CD4-positive, alpha-beta T cell treated with Interferon gamma for 1 hour (primary cell): ENCODE measurements around the gene CCSER1.
"Not testable (repeated sequence)": the region's sequence is repeated elsewhere in the genome, so short reads cannot be mapped to it uniquely, and the experiment has no call there.

Source experiments
- DNase-seq: peaks from one replicate; pipeline ENCODE4 v3.0.0-alpha.2; 2020

Gene CCSER1

GRCh38 chr4:90730752-90731151, 603.6 kb downstream of the CCSER1 start:
- DNase-seq: no peak

- no peak for DNase-seq
Measured at GRCh38 chr4:90733211-90733610, 606.0 kb downstream of the CCSER1 start.

DNA sequence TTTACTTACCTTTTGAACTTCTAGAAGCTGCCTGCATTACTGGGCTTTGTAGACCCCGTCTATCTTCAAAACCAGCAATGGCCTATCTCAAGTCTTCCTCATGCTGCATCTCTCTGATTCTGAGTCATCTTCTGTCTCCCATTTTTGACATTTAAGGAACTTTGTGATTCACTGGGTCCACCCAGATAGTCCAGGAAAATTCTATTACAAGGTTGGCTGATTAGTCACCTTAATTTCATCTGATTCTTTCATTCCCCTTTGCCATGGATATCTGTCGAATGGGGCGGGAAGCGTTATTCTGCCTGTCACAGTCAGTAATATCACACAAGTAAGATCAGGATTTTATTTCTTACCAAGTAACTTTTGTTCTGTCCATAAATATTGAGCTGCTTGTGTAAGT, 618.0 kb downstream of the CCSER1 start:
- no peak for DNase-seq

- DNase-seq: no peak
Measured at GRCh38 chr4:90753068-90753467, 625.9 kb downstream of the CCSER1 start.

GRCh38 chr4:90757534-90758060, 630.4 kb downstream of the CCSER1 start:
- DNase-seq: no peak

DNA sequence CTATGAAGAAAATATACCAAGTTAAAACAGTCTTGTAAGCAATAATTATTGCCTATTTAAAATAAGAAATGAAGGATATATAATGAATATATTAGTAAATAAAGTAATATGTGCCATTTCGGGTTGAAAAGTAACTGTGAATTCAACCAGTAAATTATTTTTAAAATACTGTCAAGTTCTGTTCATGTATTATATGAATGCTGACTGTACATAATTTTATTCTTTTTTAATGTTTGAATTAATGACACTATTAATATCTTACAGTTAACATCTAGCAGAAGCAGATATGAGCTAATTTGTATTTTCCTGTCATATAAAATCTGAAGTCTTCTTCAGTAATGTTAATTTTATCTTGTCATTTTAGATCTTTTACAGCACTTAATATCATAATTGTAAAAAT, 632.9 kb downstream of the CCSER1 start:
- no peak for DNase-seq

DNA sequence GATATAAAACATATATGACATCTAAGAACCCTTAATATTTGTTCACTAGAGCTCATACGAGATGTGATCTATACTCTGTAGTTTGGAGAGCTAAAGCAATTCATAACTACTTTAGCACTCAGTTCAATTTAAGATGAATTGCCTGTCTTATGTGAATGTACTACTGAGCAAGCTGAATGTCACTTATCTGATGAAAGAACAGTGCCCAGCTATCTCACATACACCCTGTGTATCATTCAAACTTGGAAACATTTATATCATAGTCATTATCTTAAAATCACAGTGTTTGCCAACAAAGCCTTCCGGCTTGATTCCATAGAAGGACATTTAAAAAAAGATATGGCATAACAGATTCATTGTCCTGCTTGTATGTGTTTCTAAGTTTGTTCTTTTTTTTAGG, 639.6 kb downstream of the CCSER1 start:
- no peak for DNase-seq

- DNase-seq: no peak
Measured at GRCh38 chr4:90769251-90769650, 642.1 kb downstream of the CCSER1 start.

DNA sequence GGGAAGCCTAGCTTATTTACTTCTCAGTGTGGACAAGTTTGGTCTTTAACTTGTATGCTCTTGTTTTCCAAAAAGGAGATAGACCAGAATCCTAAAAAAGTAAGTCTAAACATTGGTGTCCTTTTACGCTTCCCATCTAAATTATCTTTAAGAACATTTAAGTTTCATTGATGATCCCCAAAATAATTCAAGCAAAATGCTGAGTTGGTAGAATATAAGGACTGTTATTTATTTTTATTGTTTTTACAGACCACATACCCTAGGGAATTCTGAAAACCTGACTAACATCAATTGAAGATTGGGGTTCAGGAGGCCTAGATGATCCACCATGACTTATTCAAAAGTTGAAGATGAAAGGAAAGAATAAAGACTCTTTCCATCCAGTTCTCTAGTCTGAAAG, 653.0 kb downstream of the CCSER1 start:
- DNase-seq: no peak

DNA sequence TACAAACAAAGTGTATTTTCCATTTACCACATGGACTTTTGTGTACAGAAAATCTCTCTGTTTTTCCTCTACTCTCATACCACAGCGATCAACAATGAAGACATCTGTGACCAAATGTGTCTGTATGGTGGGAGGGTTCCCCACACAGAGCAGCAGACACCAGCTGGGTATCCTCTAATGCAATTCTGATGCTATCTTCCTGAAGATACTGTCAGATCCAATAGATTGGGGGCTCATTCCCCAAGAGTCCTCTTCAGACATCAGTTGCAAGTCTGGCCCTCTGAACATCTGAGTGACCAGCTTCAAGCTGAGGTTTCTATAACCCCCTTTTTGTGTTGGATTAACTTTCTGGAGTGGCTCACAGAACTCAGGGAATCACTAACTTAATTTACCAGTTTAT, 659.4 kb downstream of the CCSER1 start:
- no peak for DNase-seq

- DNase-seq: no peak
Measured at GRCh38 chr4:90792696-90793095, 665.5 kb downstream of the CCSER1 start.

DNA sequence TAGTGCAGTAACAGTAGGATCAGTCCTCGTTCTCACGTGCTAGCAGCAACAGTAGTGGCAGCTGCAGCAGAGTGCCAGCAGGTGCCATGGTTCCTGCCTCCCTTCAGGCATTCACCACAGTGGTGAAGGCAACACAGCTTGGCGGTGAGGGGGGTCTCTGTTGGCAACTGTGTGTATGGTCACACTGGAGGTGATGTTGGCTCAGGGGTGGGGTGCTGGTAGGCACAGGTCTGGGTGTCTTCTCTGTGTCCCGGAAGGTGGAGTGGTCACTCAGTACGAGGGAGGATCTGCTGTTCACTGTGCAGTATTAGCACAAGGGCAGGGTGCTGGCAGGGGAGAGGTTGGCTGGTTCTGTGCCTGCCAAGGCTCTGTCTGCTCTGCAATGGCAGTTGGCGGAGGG, 671.8 kb downstream of the CCSER1 start:
- no peak for DNase-seq

- DNase-seq: no peak
Measured at GRCh38 chr4:90799895-90800294, 672.7 kb downstream of the CCSER1 start.

- DNase-seq: no peak
Measured at GRCh38 chr4:90815569-90815968, 688.4 kb downstream of the CCSER1 start.

DNA sequence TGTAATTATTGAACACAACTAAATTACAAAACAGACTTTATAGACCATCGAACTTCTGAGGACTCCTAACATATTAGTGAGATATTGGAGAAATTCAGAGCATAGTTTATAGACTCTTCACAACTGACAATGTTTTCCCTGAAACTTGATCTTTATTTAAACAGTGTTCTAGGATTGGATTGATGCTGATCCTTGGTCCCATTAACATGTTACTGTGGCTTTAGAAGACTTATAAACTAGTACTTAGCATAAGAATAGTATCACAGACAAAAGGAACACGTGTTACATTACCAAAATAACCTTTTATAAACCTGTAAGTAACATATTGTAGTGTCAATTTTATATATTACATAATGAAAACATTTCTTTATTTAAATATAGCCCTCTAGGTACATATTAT, 689.6 kb downstream of the CCSER1 start:
- no peak for DNase-seq

GRCh38 chr4:90824266-90825150, 697.3 kb downstream of the CCSER1 start:
- DNase-seq: no peak

DNA sequence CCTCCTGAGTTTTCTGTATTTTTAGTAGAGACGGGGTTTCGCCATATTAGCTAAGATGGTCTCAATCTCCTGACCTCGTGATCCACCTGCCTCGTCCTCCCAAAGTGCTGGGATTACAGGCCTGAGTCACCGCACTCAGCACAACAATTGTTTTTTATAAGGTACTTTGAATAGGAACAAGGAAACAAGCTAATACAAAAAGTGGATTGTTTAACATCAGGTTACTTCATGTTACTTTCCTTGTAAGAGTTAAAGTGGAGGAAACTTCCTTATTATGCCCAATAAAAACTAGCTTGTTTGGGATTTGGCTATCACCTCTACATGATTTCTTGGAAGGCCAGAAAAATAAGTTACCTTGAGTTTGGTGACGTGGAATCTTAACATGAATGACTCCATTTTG, 698.7 kb downstream of the CCSER1 start:
- no peak for DNase-seq

DNA sequence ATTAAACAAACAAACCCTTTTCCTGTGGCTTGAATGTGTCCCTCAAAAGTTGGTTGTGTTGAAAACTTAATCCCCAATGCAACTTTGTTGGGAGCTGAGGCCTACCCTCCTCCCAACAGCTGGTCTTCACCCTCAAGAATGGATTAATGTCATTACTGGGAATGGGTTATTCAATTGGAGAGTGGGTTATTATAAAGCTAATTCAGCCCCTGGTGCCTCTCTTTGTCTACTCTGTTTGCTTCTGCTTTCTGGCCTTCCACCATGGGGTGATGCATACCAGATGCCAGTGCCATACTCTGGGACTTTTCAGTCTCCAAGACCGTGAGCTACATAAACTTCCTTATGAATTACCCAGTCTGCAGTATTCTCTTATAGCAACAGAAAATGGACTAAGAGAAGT, 706.5 kb downstream of the CCSER1 start:
- DNase-seq: no peak

DNA sequence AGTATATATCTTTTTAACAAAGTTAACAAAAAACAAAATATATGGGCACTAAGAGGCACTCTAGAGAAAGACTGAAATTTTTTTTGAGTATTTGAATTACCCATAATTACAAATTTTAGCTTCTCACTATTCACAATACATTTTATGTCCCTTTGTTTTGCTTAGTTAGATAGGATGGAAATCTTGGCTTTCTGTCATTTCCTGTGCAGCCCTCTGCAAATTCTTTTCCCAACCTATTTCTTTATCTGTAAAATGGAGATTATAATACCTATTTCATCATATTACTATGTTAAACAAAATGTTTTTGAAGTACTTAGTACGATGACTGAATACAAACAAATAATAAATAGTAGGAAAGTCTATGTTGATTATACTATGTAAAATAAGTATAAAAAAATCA, 710.0 kb downstream of the CCSER1 start:
- DNase-seq: no peak

GRCh38 chr4:90838859-90839258, 711.7 kb downstream of the CCSER1 start:
- not testable (repeated sequence) for DNase-seq

DNA sequence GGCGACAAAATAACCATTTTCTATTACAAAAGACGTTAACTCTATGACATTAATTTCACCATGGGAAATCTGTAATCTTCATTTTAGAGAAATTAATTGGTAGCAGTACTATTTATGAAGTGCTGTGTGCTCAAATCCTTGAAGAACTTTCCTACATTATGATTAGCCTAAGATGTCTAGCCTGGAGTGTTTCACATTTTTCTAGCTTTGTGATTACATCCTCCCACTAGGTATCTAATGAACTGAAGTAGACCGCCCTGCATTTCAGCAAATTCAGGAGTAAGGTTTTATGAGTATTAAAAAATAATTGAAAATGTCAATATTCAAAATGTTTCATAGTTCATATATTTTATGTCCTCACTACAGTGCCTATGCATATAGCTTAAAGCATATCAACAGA, 713.1 kb downstream of the CCSER1 start:
- no peak for DNase-seq

DNA sequence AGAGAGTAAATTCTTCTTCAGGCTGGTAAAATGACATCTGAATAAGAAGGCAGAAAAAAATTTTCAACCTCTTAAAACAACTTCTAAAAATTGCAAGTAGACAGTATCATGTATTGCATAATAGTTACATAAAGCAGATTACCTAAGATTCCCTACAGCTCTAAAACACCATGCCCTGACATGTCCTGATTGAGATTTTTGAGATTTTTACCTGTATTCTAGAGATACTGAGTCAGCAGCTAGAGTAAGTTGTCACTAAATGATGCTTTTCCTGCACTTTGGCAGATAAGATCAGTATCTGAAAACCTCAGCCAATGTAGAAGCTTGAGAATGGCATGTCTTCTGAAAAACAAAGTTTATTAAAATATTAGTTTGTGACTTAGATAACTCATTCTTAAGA, 713.6 kb downstream of the CCSER1 start:
- no peak for DNase-seq

- no peak for DNase-seq
Measured at GRCh38 chr4:90841676-90842075, 714.5 kb downstream of the CCSER1 start.

GRCh38 chr4:90842960-90843359, 715.8 kb downstream of the CCSER1 start:
- no peak for DNase-seq

DNA sequence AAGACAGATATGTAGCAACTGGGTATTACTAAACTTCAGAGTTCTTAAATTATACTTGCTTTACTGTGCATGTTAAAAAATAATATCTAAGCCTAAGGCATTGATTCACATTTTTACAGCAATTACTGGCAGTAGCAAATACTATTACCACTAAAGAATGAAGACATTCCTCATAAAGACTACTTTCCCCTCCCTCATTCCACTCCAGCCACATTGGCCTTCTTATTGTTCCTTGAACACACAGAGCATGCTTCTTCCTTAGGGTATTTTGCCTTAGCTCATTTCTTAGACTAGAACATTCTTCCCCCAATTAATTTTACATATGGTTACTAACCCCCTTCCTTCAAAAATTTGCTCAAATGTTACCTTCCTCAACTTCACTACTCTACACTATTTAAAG, 717.0 kb downstream of the CCSER1 start:
- no peak for DNase-seq
